GM12892 (cell line): ENCODE results near the gene BICD2.
"Not testable (repeated sequence)": the region's sequence is repeated elsewhere in the genome, so short reads cannot be mapped to it uniquely, and the experiment has no call there.

Experiments used
- POLR2A ChIP-seq: IDR thresholded peaks from 2 replicates; pipeline ENCODE4 v1.6.1; 2011; ENCODE audit warnings: low read depth, low read length, control low read depth
- POLR2AphosphoS5 ChIP-seq: IDR thresholded peaks from 2 replicates; pipeline ENCODE4 v1.6.1; 2011; ENCODE audit warnings: low read depth, low read length, control low read depth

DNA sequence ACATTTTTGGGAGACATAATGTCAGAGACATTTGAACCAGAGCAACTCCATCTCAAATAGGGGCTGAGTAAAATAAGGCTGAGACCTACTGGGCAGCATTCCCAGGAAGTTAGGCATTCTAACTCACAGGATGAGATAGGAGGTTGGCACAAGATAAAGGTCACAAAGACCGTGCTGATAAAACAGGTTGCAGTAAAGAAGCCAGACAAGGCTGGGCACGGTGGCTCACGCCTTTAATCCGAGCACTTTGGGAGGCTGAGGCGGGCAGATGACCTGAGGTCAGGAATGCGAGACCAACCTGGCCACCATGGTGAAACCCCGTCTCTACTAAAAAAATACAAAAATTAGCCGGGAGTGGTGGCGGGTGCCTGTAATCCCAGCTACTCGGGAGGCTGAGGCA is 4.2 kb upstream of the BICD2 start:
- not testable (repeated sequence) for TF ChIP-seq POLR2A, POLR2AphosphoS5
